ENCODE data around the gene ZNF578.
"Not testable (repeated sequence)": the region's sequence is repeated elsewhere in the genome, so short reads cannot be mapped to it uniquely, and the experiment has no call there.

Gene ZNF578

GRCh38 chr19:52557231-52557995 lies 104.1 kb downstream of the ZNF578 start:
- DNase-seq (ENCODE audit: low read depth in 2 of 2, low spot score in 1 of 2), result no peak

- DNase-seq (ENCODE audit: low read depth in 2 of 2, low spot score in 1 of 2), result not testable (repeated sequence)
Observed at GRCh38 chr19:52558732-52559445, 105.5 kb downstream of the ZNF578 start.

- not testable (repeated sequence) for DNase-seq (ENCODE audit: low read depth in 2 of 2, low spot score in 1 of 2)
Observed at GRCh38 chr19:52561611-52562010, 108.3 kb downstream of the ZNF578 start.

Measured in stimulated activated CD8-positive, alpha-beta memory T cell treated with anti-CD3 and anti-CD28 coated beads, Interleukin-4, amount 100 ng/mL, for 4 hours (primary cell).